G401 (cell line): Measurements from ENCODE around the gene DCTN3. TPM values are rescaled to one million over a fixed set of nuclear protein-coding genes. Genes with fewer than 3 reads are reported as not detected.

Experiments used
- DNase-seq: peaks from one replicate; pipeline ENCODE4 v3.0.0-alpha.2; 2015; ENCODE audit warnings: low spot score
- in situ Hi-C: cut with HindIII; loops from 2 replicates; pipeline ENCODE4 v1.10.0; 2016; ENCODE audit warnings: low sequenced_read_pairs, mixed read lengths
- total RNA-seq: library from RNA; depleted of rRNA; stranded (reverse); fragments of >200 nt; shearing (Covaris generic); gene quantifications from 2 replicates; pipeline ENCODE4 v1.2.3, GENCODE V29; 2014; rRNA removed

DCTN3 gene
- total RNA-seq, 1 experiment from 2014 or later, result 160 TPM

DNA sequence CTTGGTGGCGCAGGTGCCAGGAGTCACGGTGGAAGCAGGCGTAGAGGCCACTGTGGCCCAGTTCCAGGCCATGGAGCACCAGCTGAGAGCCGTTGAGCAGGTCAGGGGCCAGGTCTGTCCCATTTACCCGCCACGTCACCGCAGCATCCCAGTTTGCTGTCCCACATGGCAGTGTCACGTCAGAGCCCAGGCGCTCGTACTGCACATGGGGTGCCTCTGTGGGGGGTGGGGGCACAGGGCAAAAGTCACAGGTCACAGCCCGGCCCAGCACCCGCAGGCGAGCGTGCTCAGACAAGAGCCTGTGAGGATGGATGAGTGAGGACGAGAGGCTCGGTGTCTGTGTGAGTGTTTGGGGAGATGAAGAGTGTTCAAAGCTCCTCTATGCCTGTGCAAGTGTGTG lies 55.7 kb downstream of the DCTN3 start:
- in situ Hi-C loops, result no loop called here
- DNase-seq, result no peak

Other genes with a start within 250 kb of the DCTN3 start
- 0.80 and 0.92 TPM in 2 replicates for gene MYORG, start 243.6 kb downstream of the DCTN3 start, total RNA-seq
- gene FAM219A, start 161.9 kb downstream of the DCTN3 start, total RNA-seq, result 5.2 TPM in 2 replicates
- gene DNAI1, start 161.7 kb downstream of the DCTN3 start, total RNA-seq, result not detected in 2 replicates
- gene ENHO, start 97.5 kb downstream of the DCTN3 start, total RNA-seq, result 10.4 and 18.0 TPM in 2 replicates
- 0.78 and 1.0 TPM in 2 replicates for gene CNTFR, start 30.8 kb downstream of the DCTN3 start, total RNA-seq
- 57.9 and 59.4 TPM in 2 replicates for gene RPP25L, start 8.4 kb downstream of the DCTN3 start, total RNA-seq
- 1.5 TPM in 1 of 2 replicates, not detected in the other for gene ARID3C, start 8.6 kb upstream of the DCTN3 start, total RNA-seq
- gene SIGMAR1, start 17.3 kb upstream of the DCTN3 start, total RNA-seq, result 193 and 208 TPM in 2 replicates
- 41.6 and 51.2 TPM in 2 replicates for gene GALT, start 26.2 kb upstream of the DCTN3 start, total RNA-seq
- 6.9 and 9.8 TPM in 2 replicates for gene IL11RA, start 31.7 kb upstream of the DCTN3 start, total RNA-seq
- not detected in 2 replicates for gene CCL27, start 42.2 kb upstream of the DCTN3 start, total RNA-seq
- not detected in 2 replicates for gene CCL19, start 70.8 kb upstream of the DCTN3 start, total RNA-seq
- not detected in 2 replicates for gene CCL21, start 89.6 kb upstream of the DCTN3 start, total RNA-seq